K562 (cell line): Measurements from ENCODE around the gene SPOCD1. TPM values are rescaled to one million over a fixed set of nuclear protein-coding genes. Genes with fewer than 3 reads are reported as not detected.

ENCODE experiments used
- ATAC-seq: fragments of 200-7000 bp; cut with Tn5 transposase; 3 replicates; pipeline ENCODE4 v1.9.1; 2020; ENCODE audit warnings: moderate library complexity
- BruUV-seq: library from RNA; stranded (reverse); fragments of 400-500 nt; replicated peaks from 2 replicates; lab custom pipeline; 2021; lab: Mats Ljungman, UMichigan
- CTCF ChIA-PET: fragments of 300-600 bp; formaldehyde crosslinking; extraction: SDS; loops from one replicate; lab custom pipeline; 2021; ENCODE audit warnings: low intra/inter-chr PET ratio; lab: Yijun Ruan, JAX
- POLR2A ChIA-PET: fragments of 300-600, 350-650 bp; sonication (Branson Sonifier 250); formaldehyde crosslinking; extraction: SDS; loops from one replicate; lab custom pipeline; 2021; ENCODE audit warnings: antibody characterized with exemption, inconsistent platforms; lab: Yijun Ruan, JAX
- DNase-seq, 4 experiments: peaks; one replicate each; pipeline versions ENCODE4 v3.0.0 to v3.0.0-alpha.2; 2011 to 2018; ENCODE audit warnings: low spot score in 3 of 4, mixed read lengths in 3 of 4; ENCODE audit errors: extremely low read depth in 1 of 4
- FAIRE-seq: peaks from 2 replicates; lab custom pipeline; 2011; peaks lifted over from hg19 to GRCh38; lab: Jason Lieb, UNC
- H2AFZ ChIP-seq: 2 replicates; pipeline ENCODE4 v1.6.0; 2011; ENCODE audit warnings: low read depth, low read length, control low read depth, inconsistent platforms
- H3K27ac ChIP-seq: fragments of 200-600 bp; 3 replicates; pipeline ENCODE4 v1.8.0; 2011; ENCODE audit warnings: low read depth, mild to moderate bottlenecking, control low read depth, inconsistent platforms, low read length, moderate library complexity, mixed read lengths; ENCODE audit errors: extremely low read depth
- H3K27me3 ChIP-seq, 2 experiments: fragments of 300-600 bp in 1 of 2; 2 replicates in 1 of 2; 3 replicates in 1 of 2; pipeline versions ENCODE4 v1.6.0 to v1.8.0; 2011; ENCODE audit warnings: inconsistent platforms in 2 of 2, low read length in 2 of 2, mild to moderate bottlenecking in 1 of 2, mixed read lengths in 1 of 2, moderate library complexity in 1 of 2; ENCODE audit not compliant: control insufficient read depth in 2 of 2, insufficient read depth in 2 of 2
- H3K36me3 ChIP-seq: fragments of 300-600 bp; 3 replicates; pipeline ENCODE4 v1.8.0; 2011; ENCODE audit warnings: mild to moderate bottlenecking, low read length, inconsistent platforms; ENCODE audit not compliant: control insufficient read depth, insufficient read depth
- H3K4me1 ChIP-seq, 2 experiments: fragments of 200-600 bp in 1 of 2; replicated peaks in 1 of 2; 2 replicates in 1 of 2; 3 replicates in 1 of 2; pipeline versions ENCODE4 v1.5.1 to v1.8.0; 2011; ENCODE audit warnings: inconsistent platforms in 2 of 2, low read length in 2 of 2, mild to moderate bottlenecking in 1 of 2, mixed read lengths in 1 of 2, moderate library complexity in 1 of 2; ENCODE audit not compliant: control insufficient read depth in 2 of 2, insufficient read depth in 2 of 2
- H3K4me2 ChIP-seq: 2 replicates; pipeline ENCODE4 v1.6.1; 2011; ENCODE audit warnings: low read length, control low read depth, inconsistent platforms, mixed read lengths; ENCODE audit not compliant: insufficient read depth
- H3K4me3 ChIP-seq: fragments of 200-600 bp; sonication (generic), shearing (Covaris generic); 2 replicates; pipeline ENCODE4 v1.5.1; 2016; ENCODE audit warnings: control low read depth, inconsistent platforms
- H3K79me2 ChIP-seq: fragments of 200-600 bp; 3 replicates; pipeline ENCODE4 v1.8.0; 2011; ENCODE audit warnings: low read length, inconsistent platforms; ENCODE audit not compliant: control insufficient read depth, insufficient read depth
- H3K9ac ChIP-seq, 2 experiments: 2 replicates each; pipeline versions ENCODE4 v1.6.0 to v1.6.1; 2011; ENCODE audit warnings: low read depth in 2 of 2, low read length in 2 of 2, control low read depth in 1 of 2, inconsistent platforms in 1 of 2, mild to moderate bottlenecking in 1 of 2, mixed read lengths in 1 of 2; ENCODE audit not compliant: insufficient read depth in 1 of 2
- H3K9me1 ChIP-seq: one replicate; pipeline ENCODE4 v1.6.0; 2011; ENCODE audit warnings: inconsistent platforms, mild to moderate bottlenecking, low read length, moderate library complexity; ENCODE audit not compliant: control insufficient read depth, insufficient read depth
- H3K9me3 ChIP-seq: replicated peaks from 2 replicates; pipeline ENCODE4 v1.5.1; 2011; ENCODE audit warnings: low read depth, low read length, inconsistent platforms; ENCODE audit not compliant: control insufficient read depth, insufficient read depth
- H4K20me1 ChIP-seq: replicated peaks from 2 replicates; pipeline ENCODE4 v1.6.1; 2011; ENCODE audit warnings: low read length, inconsistent platforms, mixed read lengths; ENCODE audit not compliant: control insufficient read depth, insufficient read depth
- CEBPB ChIP-seq: fragments of 450-650 bp; IDR thresholded peaks from 2 replicates; pipeline ENCODE4 v1.6.1; 2016; ENCODE audit warnings: missing genetic modification characterization, missing compliant biosample characterization
- CEBPG ChIP-seq, 3 experiments: fragments of 200-800 bp in 1 of 3; sonication (Bioruptor generic) in 1 of 3; sonication (generic) in 1 of 3; formaldehyde crosslinking in 1 of 3; IDR thresholded peaks in 2 of 3; conservative IDR thresholded peaks in 1 of 3; 2 replicates each; pipeline versions ENCODE4 v1.6.1 to v1.8.0; 2016 to 2022; ENCODE audit warnings: missing compliant biosample characterization in 2 of 3, missing genetic modification characterization in 2 of 3, mild to moderate bottlenecking in 1 of 3, missing genetic modification reagents in 1 of 3
- CREB3L1 ChIP-seq: fragments of 450-650 bp; IDR thresholded peaks from 2 replicates; pipeline ENCODE4 v1.6.1; 2014; ENCODE audit warnings: low read depth, mild to moderate bottlenecking, moderate library complexity, borderline replicate concordance
- CREB5 ChIP-seq: fragments of 250-450 bp; sonication (Bioruptor Pico); IDR thresholded peaks from 2 replicates; pipeline ENCODE4 v1.5.0; 2020; ENCODE audit warnings: mild to moderate bottlenecking
- CREM ChIP-seq: IDR thresholded peaks from 2 replicates; pipeline ENCODE4 v1.6.1; 2014; ENCODE audit warnings: antibody characterized with exemption, low read depth
- HEY1 ChIP-seq: fragments of 250-450 bp; sonication (Bioruptor Pico); IDR thresholded peaks from 2 replicates; pipeline ENCODE4 v1.5.0; 2020; ENCODE audit warnings: mild to moderate bottlenecking, moderate library complexity, borderline replicate concordance
- HNRNPK ChIP-seq: fragments of 200-400 bp; formaldehyde crosslinking; IDR thresholded peaks from one replicate; pipeline ENCODE4 v1.6.1; 2018; ENCODE audit warnings: mild to moderate bottlenecking, low read depth, low read length; ENCODE audit not compliant: poor library complexity, severe bottlenecking
- PCBP1 ChIP-seq: fragments of 200-400 bp; formaldehyde crosslinking; IDR thresholded peaks from 2 replicates; pipeline ENCODE4 v1.6.1; 2018; ENCODE audit warnings: mild to moderate bottlenecking, low read depth, low read length; ENCODE audit not compliant: poor library complexity, severe bottlenecking
- PCBP2 ChIP-seq: fragments of 200-400 bp; formaldehyde crosslinking; IDR thresholded peaks from 2 replicates; pipeline ENCODE4 v1.6.1; 2018; ENCODE audit warnings: low read length, low read depth, mild to moderate bottlenecking, moderate library complexity; ENCODE audit not compliant: poor library complexity, severe bottlenecking
- PRPF4 ChIP-seq: fragments of 200-400 bp; formaldehyde crosslinking; IDR thresholded peaks from one replicate; pipeline ENCODE4 v1.6.1; 2017; ENCODE audit warnings: low read length, low read depth, mild to moderate bottlenecking; ENCODE audit not compliant: insufficient read depth, poor library complexity, severe bottlenecking
- ZNF197 ChIP-seq: fragments of 200-800 bp; sonication (Bioruptor generic); IDR thresholded peaks from 2 replicates; pipeline ENCODE4 v1.6.1; 2016; ENCODE audit warnings: low read depth, missing genetic modification characterization, missing compliant biosample characterization
- ZNF584 ChIP-seq: fragments of 200-800 bp; sonication (Bioruptor generic); IDR thresholded peaks from 2 replicates; pipeline ENCODE4 v1.6.1; 2016; ENCODE audit warnings: low read depth, mild to moderate bottlenecking, missing genetic modification characterization, missing compliant biosample characterization
- WGBS: fragments of 100-300 bp; shearing (Covaris generic); methylation state at CpG from one replicate; pipeline ENCODE4 v1.1.6; 2016; ENCODE audit warnings: low coverage, mixed read lengths; ENCODE audit not compliant: insufficient coverage; ENCODE audit errors: missing lambda C conversion rate; 5-methylcytosine and 5-hydroxymethylcytosine counted together
- in situ Hi-C: fragments of 300-500 bp; cut with MboI; formaldehyde crosslinking; loops from 4 replicates; pipeline ENCODE4 v1.15.0; 2018; ENCODE audit warnings: inconsistent platforms, mixed read lengths
- intact Hi-C: fragments of 100-400 bp; cut with micrococcal nuclease; formaldehyde crosslinking; loops from 2 replicates; pipeline ENCODE4 v1.14.2; 2022
- polyA plus RNA-seq, 8 experiments: library from polyadenylated mRNA; depleted of rRNA in 4 of 8; stranded (reverse) in 5 of 8; unstranded in 3 of 8; fragments of >200 nt; fragmentation: Nextera tagmentation in 2 of 8; fragmentation: Illumina TruSeq in 1 of 8; extraction: Ambion mirVana in 2 of 8; extraction: Trizol in 1 of 8; gene quantifications; 2 replicates each; pipeline versions ENCODE4 v1.2.1 to v1.2.3, GENCODE V29; 2011 to 2014; ENCODE audit warnings: inconsistent platforms in 1 of 8, missing spikeins in 1 of 8
- total RNA-seq, 7 experiments: library from RNA; depleted of rRNA in 6 of 7; stranded (reverse); fragments of >200 nt in 6 of 7; fragmentation: Illumina TruSeq in 2 of 7; extraction: Trizol in 2 of 7; gene quantifications; 2 replicates each; pipeline versions ENCODE4 v1.2.1 to v1.2.3, GENCODE V29; 2011 to 2021; ENCODE audit warnings: low replicate concordance in 1 of 7

Gene SPOCD1
- total and polyA plus RNA-seq, 9 of the 15 experiments (the other 6 are each of a cell fraction or from before 2014, with no cell fraction given): 0.03 to 0.71 (median 0.26) TPM; not detected in 1

GRCh38 chr1:31809698-31810097 is 6.1 kb downstream of the SPOCD1 start (continued):
- TF ChIP-seq CREB5 (no peak), HEY1 (CRISPR knock-in tag) (no peak), ZNF584 (no peak), CREB3L1 (no peak), ZNF197 (no peak), CREM (no peak)

GRCh38 chr1:31807273-31808048 is 8.4 kb downstream of the SPOCD1 start:
- Histone ChIP-seq H2AFZ (no peak overlapping the region), H3K9ac (no peak overlapping the region), H3K4me3 (no peak overlapping the region), H3K27ac (no peak overlapping the region), H3K79me2 (no peaks in the 10 kb centered on the region), H3K27me3 (no peaks in the 10 kb centered on the region), H3K9me1 (no peaks in the 10 kb centered on the region), H4K20me1 (no peaks in the 10 kb centered on the region), H3K4me1 (peaks cover 3 to 6% of the 10 kb centered on the region in 2 experiments; a peak in 3 of 5 replicates), H3K9me3 (no peaks in the 10 kb centered on the region), H3K4me2 (no peak overlapping the region), H3K36me3 (no peaks in the 10 kb centered on the region)
- ChIA-PET CTCF (no interaction called here), POLR2A (no interaction called here)
- no peak for ATAC-seq
- in situ Hi-C loops (no loop called here), intact Hi-C loops (no loop called here)
- 48% methylated on average over 4 of the region's 4 CpGs for WGBS
- TF ChIP-seq PRPF4 (no peak), PCBP2 (peak; percentile 86), PCBP1 (peak; percentile 98), HNRNPK (peak; percentile 96), CEBPB (tag) (peak; percentile 66), CEBPG (CRISPR knock-in tag; IDR thresholded peaks at IDR 0.05) (no peak), CEBPG (tag; conservative IDR thresholded peaks at IDR 0.05 in 1 of 2, IDR thresholded peaks at IDR 0.05 in 1 of 2) (peak in 1 of 2 experiments; percentile 61; a peak in 2 of 4 replicates)
- FAIRE-seq: no peak
- no TSS peak for BruUV-seq
- no peak for DNase-seq
